SK-N-SH (cell line): Measurements from ENCODE around the gene OR2H2.

Source experiments
- CTCF ChIP-seq: fragments of 200-600 bp; sonication (generic); IDR thresholded peaks from 2 replicates; pipeline ENCODE4 v1.6.1; 2017; ENCODE audit warnings: antibody characterized with exemption, mild to moderate bottlenecking, moderate library complexity
- EP300 ChIP-seq, 2 experiments: IDR thresholded peaks; 2 replicates each; pipeline versions ENCODE4 v1.4.0 to v1.6.1; 2012; ENCODE audit warnings: borderline replicate concordance in 1 of 2, low read depth in 1 of 2, low read length in 1 of 2
- FOXJ3 ChIP-seq: sonication (generic); formaldehyde crosslinking; IDR thresholded peaks from 2 replicates; pipeline ENCODE4 v1.5.1; 2020; ENCODE audit warnings: mild to moderate bottlenecking, missing genetic modification reagents
- POLR2AphosphoS5 ChIP-seq: IDR thresholded peaks from 2 replicates; pipeline ENCODE4 v1.6.1; 2012; ENCODE audit warnings: low read depth, low read length
- RAD21 ChIP-seq: IDR thresholded peaks from 2 replicates; pipeline ENCODE4 v1.6.1; 2012; ENCODE audit warnings: mild to moderate bottlenecking, low read length
- REST ChIP-seq: IDR thresholded peaks from 2 replicates; pipeline ENCODE4 v1.6.1; 2012; ENCODE audit warnings: mild to moderate bottlenecking, low read depth, low read length, moderate library complexity
- SMC3 ChIP-seq: IDR thresholded peaks from 2 replicates; pipeline ENCODE4 v1.6.1; 2012; ENCODE audit warnings: low read depth, low read length, improper control_type of control experiment

GRCh38 chr6:29559524-29560287 lies 25.2 kb upstream of the OR2H2 start, which contains the start of gene UBD:
- TF ChIP-seq RAD21 (no peak), POLR2AphosphoS5 (no peak), SMC3 (no peak), CTCF (no peak), EP300 (IDR thresholded peaks at IDR 0.05; ENCODE audit: borderline replicate concordance in 1 of 2, low read depth in 1 of 2, low read length in 1 of 2) (no peak), REST (no peak), FOXJ3 (CRISPR knock-in tag) (no peak)
